Measurements from ENCODE around the gene S100A5.

Gene S100A5

GRCh38 chr1:153503766-153504165 lies 37.0 kb downstream of the S100A5 start:
- DNase-seq: no peak

- no peak for DNase-seq
These were observed 42.0 kb downstream of the S100A5 start for GRCh38 chr1:153498746-153499145.

- no peak for DNase-seq
These were observed 45.2 kb downstream of the S100A5 start for GRCh38 chr1:153495536-153495935.

- peak; percentile 40 for DNase-seq
These were observed 45.7 kb downstream of the S100A5 start for GRCh38 chr1:153494976-153495535.

- no peak for DNase-seq
These were observed 47.3 kb downstream of the S100A5 start for GRCh38 chr1:153493343-153493960.

GRCh38 chr1:153490272-153491051 lies 50.3 kb downstream of the S100A5 start:
- no peak for DNase-seq

GRCh38 chr1:153488731-153489130 lies 52.0 kb downstream of the S100A5 start:
- no peak for DNase-seq

GRCh38 chr1:153487707-153488106 lies 53.0 kb downstream of the S100A5 start:
- DNase-seq: no peak
